G401.6 (cell line): ENCODE results near the gene MIER1.

Source experiments
- FAIRE-seq: peaks from 2 replicates; lab custom pipeline; 2012; peaks lifted over from hg19 to GRCh38; lab: Jason Lieb, UNC

The MIER1 gene

DNA sequence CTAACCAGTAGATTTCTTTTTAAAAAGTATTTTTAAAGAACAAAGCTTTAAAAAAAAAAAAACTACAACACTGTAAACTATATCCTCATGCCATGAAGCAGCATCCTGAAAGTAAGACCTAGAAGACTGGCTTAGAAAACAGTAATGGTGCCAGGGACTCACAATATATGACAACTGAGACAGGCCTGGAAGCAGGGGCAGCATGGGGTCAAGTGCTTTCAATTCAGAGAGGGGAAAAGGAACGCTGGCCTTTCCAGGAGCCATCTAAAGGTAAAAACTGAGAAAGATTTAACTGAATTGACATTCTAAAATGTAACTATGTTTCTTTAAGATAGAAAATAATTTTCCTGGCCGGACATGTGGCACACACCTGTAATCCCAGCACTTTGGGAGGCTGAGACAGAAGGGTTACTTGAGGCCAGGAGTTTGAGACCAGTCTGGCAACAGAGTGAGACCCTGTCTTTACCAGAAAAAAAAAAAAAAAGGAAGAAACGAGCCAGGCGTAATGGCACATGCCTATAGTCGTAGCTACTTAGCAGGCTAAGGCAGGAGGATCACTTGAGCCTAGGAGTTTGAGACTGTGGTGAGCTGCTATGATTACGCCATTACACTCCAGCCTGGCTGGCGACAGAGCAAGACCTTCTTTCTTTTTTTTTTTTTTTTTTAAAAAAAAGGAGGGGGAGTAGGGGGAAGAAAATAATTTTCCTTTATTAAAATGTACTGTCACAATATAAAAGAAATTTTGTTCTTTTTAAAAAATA, 75.0 kb downstream of the MIER1 start:
- FAIRE-seq: no peak

DNA sequence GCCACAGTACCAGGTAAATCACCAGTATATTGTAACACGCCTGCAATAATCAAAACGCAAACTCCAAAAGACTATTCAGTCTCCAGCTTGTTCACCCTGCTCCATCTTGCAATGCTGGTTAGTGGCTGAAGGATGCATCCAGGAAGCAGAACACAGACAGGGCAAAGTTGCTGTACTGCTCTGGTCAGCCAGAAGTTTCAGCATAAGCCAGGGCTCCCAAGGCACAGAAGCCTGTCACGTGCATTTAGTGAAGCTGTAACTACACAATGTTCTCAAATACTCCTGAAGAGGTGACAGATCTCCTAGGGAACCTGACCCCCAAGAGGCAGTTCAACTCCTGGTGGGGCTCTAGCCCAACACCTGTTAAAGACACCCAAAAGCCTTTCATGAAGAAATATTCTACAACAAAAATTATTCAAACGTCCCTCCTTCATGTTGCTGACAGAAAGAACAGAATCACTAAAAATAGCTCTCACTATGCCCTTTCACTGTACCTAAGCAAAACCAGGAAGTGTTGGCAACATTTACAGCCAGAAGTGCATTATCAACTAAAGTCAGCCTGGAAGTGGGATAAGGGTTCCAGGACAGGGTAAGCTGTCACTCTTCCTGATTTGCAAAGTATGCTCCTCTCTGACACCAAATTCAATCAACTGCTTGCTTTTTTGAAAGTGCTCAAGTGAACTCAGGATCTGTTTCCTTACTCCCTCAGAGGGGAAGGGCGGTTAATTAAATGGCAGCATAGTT, 77.1 kb downstream of the MIER1 start:
- FAIRE-seq: no peak

DNA sequence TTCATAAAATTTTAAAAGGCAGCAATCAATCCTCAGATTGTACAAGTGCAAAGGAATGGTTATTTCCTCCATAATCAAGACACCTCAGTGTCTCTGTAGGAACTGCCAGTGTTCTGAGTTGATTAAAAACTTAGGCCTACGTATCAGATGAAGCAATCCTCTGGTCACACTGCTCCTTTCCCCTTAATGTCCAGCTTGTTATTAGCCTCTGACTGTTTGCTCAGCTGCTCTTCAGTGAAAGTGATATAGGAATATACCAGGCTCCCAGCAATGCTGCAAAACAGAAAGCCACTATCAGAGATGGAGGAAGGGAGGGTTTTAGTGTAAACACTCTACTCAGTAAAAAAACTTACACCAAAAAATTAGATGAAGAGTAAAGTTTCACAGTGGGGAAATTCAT, 79.4 kb downstream of the MIER1 start:
- FAIRE-seq: no peak

DNA sequence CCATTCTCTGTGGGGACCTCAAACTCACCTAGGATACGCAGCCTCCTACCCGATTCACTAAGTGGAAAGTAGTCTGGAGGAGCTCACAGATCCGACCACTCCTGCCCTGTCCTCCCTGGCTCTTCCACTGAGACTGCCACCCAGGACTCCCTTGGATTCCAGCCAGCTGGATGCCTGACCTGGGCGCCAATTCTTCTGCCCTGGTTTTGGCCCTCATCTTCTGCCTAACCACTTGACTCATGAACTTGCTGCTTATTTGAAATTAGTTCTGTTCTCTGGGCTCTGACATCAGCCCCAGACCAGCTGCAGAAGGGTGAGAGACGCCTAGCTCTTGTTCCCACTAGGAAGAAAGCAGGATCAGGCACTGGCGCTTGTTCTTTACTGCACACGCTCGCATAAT, 80.3 kb downstream of the MIER1 start:
- no peak for FAIRE-seq

DNA sequence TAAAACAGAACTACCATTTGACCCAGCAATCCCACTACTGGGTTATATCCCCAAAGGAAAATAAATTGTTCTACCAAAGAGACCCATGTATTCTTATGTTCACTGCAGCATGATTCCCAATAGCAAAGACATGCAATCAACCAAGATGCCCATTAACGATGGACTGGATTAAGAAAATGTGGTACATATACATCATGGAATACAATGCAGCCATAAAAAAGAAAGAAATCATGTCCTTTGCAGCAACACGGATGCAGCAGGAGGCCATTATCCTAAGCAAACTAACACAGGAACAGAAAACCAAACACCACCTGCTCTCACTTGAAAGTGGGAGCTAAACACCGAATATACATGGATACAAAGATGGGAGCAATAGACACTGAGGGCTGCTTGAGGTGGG, 85.0 kb downstream of the MIER1 start:
- FAIRE-seq: no peak

DNA sequence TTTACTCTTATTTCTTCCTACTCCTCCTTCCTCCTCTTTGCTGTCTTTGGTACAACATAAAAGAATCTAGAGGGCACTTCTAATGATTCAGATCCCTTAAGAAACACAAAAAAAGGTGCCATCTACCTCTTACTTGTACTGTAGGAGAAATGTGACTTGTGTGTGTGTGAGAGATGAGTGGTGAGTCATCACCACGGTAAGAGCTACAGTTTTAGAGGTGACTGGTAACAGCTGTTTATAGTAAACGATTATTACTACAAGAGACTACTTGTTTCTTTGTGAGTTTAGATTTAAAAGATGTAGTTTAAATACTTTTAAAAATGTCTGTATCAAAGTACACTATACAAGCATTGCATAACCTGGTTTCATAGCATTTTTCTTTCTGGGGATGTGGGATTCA, 88.8 kb downstream of the MIER1 start:
- FAIRE-seq: no peak

DNA sequence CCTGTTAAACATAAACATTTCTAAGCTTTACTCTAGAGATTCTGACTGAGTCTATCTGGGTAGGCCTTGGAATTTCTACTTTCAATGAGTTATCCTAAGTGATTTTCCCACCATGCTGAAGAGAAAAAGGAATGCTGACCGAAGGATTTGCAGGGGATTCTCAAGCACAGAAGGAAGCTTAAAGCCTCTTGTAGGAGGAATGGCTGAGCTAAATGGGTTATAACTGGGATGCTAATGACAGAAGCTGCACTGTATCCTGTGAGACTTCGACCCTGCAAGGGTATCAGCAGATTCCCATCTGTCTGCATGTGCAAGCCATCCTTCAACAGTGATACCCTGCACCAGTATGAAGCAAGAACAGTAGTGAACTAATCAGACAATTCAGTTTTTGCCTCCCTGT, 93.8 kb downstream of the MIER1 start:
- no peak for FAIRE-seq

DNA sequence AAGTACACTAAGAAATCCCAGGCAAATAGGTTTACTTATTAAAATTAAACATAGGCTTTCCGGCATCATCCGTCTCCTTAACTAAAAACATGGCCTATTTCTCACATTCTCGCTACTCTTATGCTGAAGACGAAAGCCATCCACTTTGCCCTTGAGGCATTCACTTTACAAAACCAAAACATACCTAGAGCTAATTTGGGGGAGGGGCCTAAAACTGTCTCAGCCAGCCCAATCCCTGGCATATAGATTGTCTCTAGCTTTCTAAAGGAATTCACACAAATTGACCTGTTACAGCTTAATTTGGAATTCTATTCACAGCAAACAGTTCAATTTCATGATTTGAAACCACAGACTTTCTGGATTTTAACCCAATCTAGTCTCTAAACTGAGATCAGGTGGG, 94.3 kb downstream of the MIER1 start:
- no peak for FAIRE-seq

DNA sequence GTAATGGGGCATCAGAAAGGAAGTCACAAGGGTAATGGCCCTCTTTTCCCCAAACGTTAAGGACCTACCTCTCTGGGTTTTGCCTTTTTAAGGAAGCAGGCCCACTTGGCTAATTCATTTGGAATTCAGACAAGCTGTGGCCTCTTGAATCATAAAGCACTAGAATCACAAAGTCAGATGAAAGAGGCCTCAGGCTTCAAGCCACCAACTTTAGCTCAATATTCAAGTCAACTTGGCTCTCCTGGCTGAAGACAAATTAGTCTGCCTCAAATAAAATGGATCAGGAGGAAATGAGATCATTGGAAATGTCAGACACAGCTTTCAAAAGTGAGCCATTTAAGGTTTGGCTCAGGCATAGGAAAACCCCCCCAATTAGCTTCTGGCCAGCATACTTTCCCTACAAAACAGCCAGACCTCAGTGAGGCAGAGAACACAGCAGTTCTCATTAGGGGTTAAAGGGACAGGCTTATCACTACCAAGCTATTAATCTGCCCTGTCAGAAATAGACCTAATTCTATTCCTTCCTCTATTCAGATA, 94.9 kb downstream of the MIER1 start:
- FAIRE-seq: no peak

DNA sequence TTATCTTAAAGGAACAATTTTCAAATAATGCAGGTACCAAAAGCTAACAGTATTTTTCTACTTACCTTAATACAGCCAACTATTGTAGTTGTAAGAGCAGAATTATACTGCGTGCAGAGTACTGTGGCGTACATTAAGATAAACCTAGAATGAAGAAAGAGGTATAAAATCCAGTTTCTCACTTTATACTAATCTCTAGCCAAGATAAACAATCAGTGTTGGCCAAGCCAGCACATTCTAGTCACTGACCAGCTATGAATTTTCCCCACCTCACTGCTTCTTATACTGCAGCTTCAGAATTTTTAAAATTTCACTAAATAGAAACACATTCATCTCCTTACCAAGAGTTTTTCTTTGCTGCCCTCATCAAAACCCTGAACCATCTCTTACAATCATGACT, 95.5 kb downstream of the MIER1 start:
- FAIRE-seq: no peak

DNA sequence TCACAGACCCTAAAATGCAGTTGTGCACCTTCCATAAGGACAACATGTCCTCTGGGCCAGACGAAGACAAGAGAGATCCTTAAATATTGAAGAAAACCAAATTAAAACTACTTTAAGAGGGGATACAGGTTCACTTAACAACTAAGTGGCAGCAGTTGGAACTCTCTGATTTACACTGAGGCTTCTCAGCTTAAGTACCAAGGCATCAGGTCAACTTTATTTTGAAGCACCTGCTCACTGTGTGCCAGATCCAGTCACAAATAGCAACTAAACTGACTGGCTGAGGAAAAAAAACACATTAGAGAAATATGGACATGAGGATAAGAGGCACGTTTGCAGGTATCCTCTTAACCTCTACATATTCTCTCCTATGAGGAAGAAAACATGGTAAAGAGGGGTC, 96.0 kb downstream of the MIER1 start:
- FAIRE-seq: no peak

DNA sequence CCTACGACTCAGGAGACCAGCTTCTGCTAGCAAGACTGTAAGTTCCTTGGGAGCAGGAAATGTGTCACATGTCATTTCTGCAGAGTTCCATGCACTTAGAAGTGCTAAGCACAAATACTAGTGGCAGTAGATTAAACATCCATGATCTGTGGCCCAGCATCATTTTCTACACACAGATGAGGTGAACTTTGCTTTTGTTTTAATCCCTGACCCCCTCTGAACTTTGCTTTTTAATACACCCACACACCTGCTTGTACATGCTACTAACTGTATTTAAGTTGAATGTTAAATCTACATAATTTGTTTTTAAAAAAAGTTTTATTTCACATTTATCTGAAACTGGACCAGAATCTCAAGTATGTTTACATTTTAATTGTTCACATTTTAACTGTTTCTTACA, 104.7 kb downstream of the MIER1 start:
- no peak for FAIRE-seq

DNA sequence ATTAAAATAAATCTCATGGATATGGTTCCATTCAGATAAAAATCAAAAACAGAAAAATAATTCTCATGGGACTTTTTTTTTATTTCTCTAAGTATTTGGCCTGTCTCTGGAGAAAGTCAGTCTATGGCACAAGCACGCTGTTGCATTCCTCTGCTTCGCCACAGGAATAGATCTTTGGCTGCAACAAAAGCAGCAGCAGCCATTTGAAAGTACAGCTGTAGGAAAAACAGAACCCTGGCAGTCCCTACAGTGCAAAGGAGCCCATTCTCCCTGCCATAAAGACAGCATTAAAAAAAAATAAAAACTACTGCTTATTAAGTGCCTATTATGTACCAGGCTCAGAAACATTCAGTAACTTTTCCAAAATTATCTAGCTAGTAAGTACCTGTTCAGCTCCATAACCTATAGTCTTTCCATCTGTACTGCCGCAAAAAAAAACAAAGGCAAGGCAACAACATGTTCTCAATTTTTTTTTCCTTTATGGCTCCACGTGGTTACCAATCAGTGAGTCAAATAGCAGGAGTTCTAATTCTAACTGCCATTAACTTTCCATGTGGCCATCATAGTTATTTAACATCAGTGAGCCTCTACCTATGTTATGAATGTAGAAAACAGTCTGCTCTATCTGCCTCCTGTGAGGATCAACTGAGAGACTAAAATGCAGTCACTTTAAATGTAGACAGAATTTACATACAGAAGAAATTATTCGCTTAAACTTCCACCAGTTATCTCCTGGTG, 106.5 kb downstream of the MIER1 start:
- no peak for FAIRE-seq

DNA sequence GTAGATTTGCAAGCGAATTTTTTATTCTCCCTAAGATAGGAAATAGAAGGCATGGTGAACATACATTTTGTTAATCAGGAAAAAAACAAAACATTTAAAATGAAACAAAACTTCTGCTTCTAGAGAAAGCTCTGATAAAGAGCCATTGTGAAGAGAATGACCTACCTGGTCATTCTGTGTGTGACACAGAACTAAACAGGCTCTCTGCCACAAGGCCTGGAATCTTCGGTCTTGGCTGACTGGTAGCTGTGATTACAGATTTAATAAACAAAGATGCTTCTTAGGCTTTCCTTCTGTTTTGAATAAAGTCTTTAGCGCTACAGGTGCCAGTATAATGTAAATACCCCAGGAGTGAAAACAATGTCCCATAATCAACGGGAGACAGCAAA, 107.1 kb downstream of the MIER1 start:
- FAIRE-seq: no peak
